Thoracic aorta (tissue), 2 donors: Measurements from ENCODE around the gene ASIC4. TPM values are rescaled to one million over a fixed set of nuclear protein-coding genes. Genes with fewer than 3 reads are reported as not detected.

Experiments used
- ATAC-seq: fragments of 150-250 bp; one replicate; pipeline ENCODE4 v1.8.0; 2017; ENCODE audit warnings: low read depth; ENCODE audit not compliant: insufficient number of reproducible peaks, low FRiP score
- DNase-seq: peaks from one replicate; pipeline ENCODE4 v3.0.0-alpha.2; 2020; ENCODE audit warnings: low spot score
- H3K27ac ChIP-seq, 2 donors: fragments of 200-600 bp; sonication (generic); 1 replicate in 1 of 2; 2 replicates in 1 of 2; pipeline ENCODE4 v1.5.1; 2016; ENCODE audit warnings: mild to moderate bottlenecking in 2 of 2, moderate library complexity in 2 of 2
- H3K27me3 ChIP-seq: fragments of 200-600 bp; sonication (generic); replicated peaks from 2 replicates; pipeline ENCODE4 v1.6.0; 2016; ENCODE audit warnings: mild to moderate bottlenecking; ENCODE audit not compliant: insufficient read depth
- H3K36me3 ChIP-seq: fragments of 200-600 bp; sonication (generic); one replicate; pipeline ENCODE4 v1.5.1; 2016
- H3K4me1 ChIP-seq, 2 donors: fragments of 200-600 bp; sonication (generic); 1 replicate in 1 of 2; 2 replicates in 1 of 2; pipeline versions ENCODE4 v1.5.1 to v1.6.0; 2016; ENCODE audit warnings: low read depth in 2 of 2, mild to moderate bottlenecking in 1 of 2; ENCODE audit not compliant: control insufficient read depth in 1 of 2
- H3K4me3 ChIP-seq: fragments of 200-600 bp; sonication (generic); 2 replicates; pipeline ENCODE4 v1.5.1; 2016; ENCODE audit warnings: mild to moderate bottlenecking
- H3K9me3 ChIP-seq: fragments of 200-600 bp; sonication (generic); 2 replicates; pipeline ENCODE4 v1.5.1; 2016
- CTCF ChIP-seq: fragments of 200-600 bp; sonication (generic); IDR thresholded peaks from one replicate; pipeline ENCODE4 v1.5.1; 2019; ENCODE audit warnings: antibody characterized with exemption
- total RNA-seq, 2 donors: library from RNA; depleted of rRNA; stranded (reverse); fragments of >200 nt; gene quantifications; one replicate each; pipeline versions ENCODE4 v1.1.0 to v1.2.3, GENCODE V29; 2016

Gene ASIC4
- total RNA-seq, 2 donors from 2014 or later = 0.41 TPM; not detected in 1

GRCh38 chr2:219480004-219480403 lies 34.3 kb upstream of the ASIC4 start:
- H3K9me3 ChIP-seq = no peaks in the 10 kb centered on the region
- H3K4me1 ChIP-seq = peaks cover 0 to 17% of the 10 kb centered on the region in 2 donors
- no peak overlapping the region for H3K4me3 ChIP-seq
- no peak for ATAC-seq
- no peaks in the 10 kb centered on the region for H3K27me3 ChIP-seq
- no peak for DNase-seq
- peak overlapping the region; percentile 17 to 45 for H3K27ac ChIP-seq
- TF ChIP-seq CTCF = no peak
- peaks cover 85% of the 10 kb centered on the region for H3K36me3 ChIP-seq

- Histone ChIP-seq H3K4me3 (no peak overlapping the region), H3K27me3 (no peaks in the 10 kb centered on the region), H3K9me3 (no peaks in the 10 kb centered on the region), H3K27ac (peak overlapping the region; percentile 30 to 57), H3K4me1 (no peaks in the 10 kb centered on the region), H3K36me3 (peaks cover 93% of the 10 kb centered on the region)
- DNase-seq = no peak
- ATAC-seq = no peak
- TF ChIP-seq CTCF = no peak
Observed at GRCh38 chr2:219482674-219483405, 31.4 kb upstream of the ASIC4 start.

DNA sequence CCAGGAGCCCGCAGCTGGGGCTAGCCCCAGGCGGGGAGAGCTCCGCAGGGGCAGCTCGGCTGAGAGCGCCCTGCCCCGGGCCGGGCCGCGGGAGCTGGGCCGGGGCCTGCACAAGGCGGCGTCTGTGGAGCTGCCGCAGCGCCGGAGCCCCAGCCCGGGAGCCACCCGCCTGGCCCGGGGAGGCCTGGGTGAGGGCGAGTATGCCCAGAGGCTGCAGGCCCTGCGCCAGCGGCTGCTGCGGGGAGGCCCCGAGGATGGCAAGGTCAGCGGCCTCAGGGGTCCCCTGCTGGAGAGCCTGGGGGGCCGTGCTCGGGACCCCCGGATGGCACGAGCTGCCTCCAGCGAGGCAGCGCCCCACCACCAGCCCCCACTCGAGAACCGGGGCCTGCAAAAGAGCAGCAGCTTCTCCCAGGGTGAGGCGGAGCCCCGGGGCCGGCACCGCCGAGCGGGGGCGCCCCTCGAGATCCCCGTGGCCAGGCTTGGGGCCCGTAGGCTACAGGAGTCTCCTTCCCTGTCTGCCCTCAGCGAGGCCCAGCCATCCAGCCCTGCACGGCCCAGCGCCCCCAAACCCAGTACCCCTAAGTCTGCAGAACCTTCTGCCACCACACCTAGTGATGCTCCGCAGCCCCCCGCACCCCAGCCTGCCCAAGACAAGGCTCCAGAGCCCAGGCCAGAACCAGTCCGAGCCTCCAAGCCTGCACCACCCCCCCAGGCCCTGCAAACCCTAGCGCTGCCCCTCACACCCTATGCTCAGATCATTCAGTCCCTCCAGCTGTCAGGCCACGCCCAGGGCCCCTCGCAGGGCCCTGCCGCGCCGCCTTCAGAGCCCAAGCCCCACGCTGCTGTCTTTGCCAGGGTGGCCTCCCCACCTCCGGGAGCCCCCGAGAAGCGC lies 30.6 kb upstream of the ASIC4 start:
- no peak for TF ChIP-seq CTCF
- peak overlapping the region; percentile 1 for H3K4me3 ChIP-seq
- ATAC-seq = no peak

DNA sequence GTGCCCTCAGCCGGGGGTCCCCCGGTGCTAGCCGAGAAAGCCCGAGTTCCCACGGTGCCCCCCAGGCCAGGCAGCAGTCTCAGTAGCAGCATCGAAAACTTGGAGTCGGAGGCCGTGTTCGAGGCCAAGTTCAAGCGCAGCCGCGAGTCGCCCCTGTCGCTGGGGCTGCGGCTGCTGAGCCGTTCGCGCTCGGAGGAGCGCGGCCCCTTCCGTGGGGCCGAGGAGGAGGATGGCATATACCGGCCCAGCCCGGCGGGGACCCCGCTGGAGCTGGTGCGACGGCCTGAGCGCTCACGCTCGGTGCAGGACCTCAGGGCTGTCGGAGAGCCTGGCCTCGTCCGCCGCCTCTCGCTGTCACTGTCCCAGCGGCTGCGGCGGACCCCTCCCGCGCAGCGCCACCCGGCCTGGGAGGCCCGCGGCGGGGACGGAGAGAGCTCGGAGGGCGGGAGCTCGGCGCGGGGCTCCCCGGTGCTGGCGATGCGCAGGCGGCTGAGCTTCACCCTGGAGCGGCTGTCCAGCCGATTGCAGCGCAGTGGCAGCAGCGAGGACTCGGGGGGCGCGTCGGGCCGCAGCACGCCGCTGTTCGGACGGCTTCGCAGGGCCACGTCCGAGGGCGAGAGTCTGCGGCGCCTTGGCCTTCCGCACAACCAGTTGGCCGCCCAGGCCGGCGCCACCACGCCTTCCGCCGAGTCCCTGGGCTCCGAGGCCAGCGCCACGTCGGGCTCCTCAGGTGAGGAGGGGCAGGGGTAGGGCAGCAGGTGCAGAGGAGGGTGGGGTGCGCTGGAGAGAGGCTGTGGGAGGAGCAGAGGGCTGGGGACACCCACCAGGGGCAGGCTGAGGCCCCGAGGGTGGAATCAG lies 29.7 kb upstream of the ASIC4 start:
- H3K27me3 ChIP-seq = no peaks in the 10 kb centered on the region
- TF ChIP-seq CTCF = no peak
- DNase-seq (no peak), ATAC-seq (no peak)
- H3K36me3 ChIP-seq = peaks cover 94% of the 10 kb centered on the region
- H3K4me1 ChIP-seq = no peaks in the 10 kb centered on the region
- no peaks in the 10 kb centered on the region for H3K9me3 ChIP-seq
- peak overlapping the region; percentile 1 for H3K4me3 ChIP-seq
- H3K27ac ChIP-seq = peak overlapping the region in 1 of 2 donors; percentile 27

More for the DNA sequence above, 30.6 kb upstream of the ASIC4 start:
- Histone ChIP-seq H3K36me3 (peaks cover 93% of the 10 kb centered on the region), H3K9me3 (no peaks in the 10 kb centered on the region), H3K4me1 (no peaks in the 10 kb centered on the region), H3K27ac (peak overlapping the region; percentile 30 to 57), H3K27me3 (no peaks in the 10 kb centered on the region)
- DNase-seq = no peak
